Measurements from ENCODE around the gene JCAD.

DNA sequence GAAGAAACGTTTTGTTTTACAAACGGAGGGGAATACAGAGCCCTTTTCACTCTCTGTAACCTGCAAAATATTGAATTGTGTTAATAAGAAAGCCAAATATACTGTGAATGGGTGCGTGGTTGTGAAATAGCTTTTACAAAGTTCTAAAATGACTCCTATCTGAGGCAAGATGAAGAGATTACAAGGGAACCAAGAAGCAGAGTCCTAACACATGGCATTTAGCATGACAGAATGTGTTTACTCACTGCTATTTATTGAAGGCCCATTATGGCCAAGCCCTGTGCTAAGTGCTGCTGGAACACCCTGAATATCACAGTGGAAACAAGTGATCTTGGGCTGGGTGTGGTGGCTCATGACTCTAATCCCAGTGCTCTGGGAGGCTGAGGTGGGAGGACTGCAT lies 12.9 kb downstream of the JCAD start:
- TF ChIP-seq SMC3 (conservative IDR thresholded peaks at IDR 0.05; ENCODE audit: poor library complexity) (no peak), EP300 (conservative IDR thresholded peaks at IDR 0.05; ENCODE audit: poor library complexity, severe bottlenecking) (no peak), POLR2AphosphoS5 (IDR thresholded peaks at IDR 0.05) (no peak), TAF1 (IDR thresholded peaks at IDR 0.05; ENCODE audit: low read depth) (no peak), RAD21 (conservative IDR thresholded peaks at IDR 0.05) (no peak), EZH2 (IDR thresholded peaks at IDR 0.05; ENCODE audit: borderline replicate concordance, insufficient read depth, low read length, poor library complexity, severe bottlenecking) (no peak), MXI1 (conservative IDR thresholded peaks at IDR 0.05; ENCODE audit: poor library complexity, severe bottlenecking) (no peak)
- TF ChIP-seq, protein P1, sequence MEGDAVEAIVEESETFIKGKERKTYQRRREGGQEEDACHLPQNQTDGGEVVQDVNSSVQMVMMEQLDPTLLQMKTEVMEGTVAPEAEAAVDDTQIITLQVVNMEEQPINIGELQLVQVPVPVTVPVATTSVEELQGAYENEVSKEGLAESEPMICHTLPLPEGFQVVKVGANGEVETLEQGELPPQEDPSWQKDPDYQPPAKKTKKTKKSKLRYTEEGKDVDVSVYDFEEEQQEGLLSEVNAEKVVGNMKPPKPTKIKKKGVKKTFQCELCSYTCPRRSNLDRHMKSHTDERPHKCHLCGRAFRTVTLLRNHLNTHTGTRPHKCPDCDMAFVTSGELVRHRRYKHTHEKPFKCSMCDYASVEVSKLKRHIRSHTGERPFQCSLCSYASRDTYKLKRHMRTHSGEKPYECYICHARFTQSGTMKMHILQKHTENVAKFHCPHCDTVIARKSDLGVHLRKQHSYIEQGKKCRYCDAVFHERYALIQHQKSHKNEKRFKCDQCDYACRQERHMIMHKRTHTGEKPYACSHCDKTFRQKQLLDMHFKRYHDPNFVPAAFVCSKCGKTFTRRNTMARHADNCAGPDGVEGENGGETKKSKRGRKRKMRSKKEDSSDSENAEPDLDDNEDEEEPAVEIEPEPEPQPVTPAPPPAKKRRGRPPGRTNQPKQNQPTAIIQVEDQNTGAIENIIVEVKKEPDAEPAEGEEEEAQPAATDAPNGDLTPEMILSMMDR (IDR thresholded peaks at IDR 0.05; ENCODE audit: poor library complexity, severe bottlenecking): no peak
